AG09319 (cell line): ENCODE data around the gene UBE2O.

Experiments
- DNase-seq: peaks from one replicate; pipeline ENCODE4 v3.0.0-alpha.2; 2010; ENCODE audit warnings: low read depth; ENCODE audit errors: extremely low read depth
- CTCF ChIP-seq: IDR thresholded peaks from 2 replicates; pipeline ENCODE4 v1.5.1; 2011; ENCODE audit warnings: low read depth, mild to moderate bottlenecking, inconsistent platforms, low read length, moderate library complexity

Gene UBE2O

GRCh38 chr17:76452660-76453430 is at the start of gene UBE2O:
TSS of gene UBE2O (minus strand) at chr17:76453152. CDS start at chr17:76453141, 11 bp downstream.
- peak; percentile 56 for TF ChIP-seq CTCF
- no peak for DNase-seq

GRCh38 chr17:76501827-76502307 is 48.9 kb upstream of the UBE2O start:
- TF ChIP-seq CTCF, result no peak
- DNase-seq, result no peak

GRCh38 chr17:76501018-76501826 is 48.3 kb upstream of the UBE2O start, which contains the start of gene RHBDF2:
TSS of gene RHBDF2 (minus strand) at chr17:76501423. CDS start at chr17:76481524, 19,899 bp downstream.
- DNase-seq, result no peak
- TF ChIP-seq CTCF, result no peak

GRCh38 chr17:76500747-76501017 is 47.7 kb upstream of the UBE2O start:
- no peak for TF ChIP-seq CTCF
- no peak for DNase-seq

GRCh38 chr17:76500074-76500746 is 47.3 kb upstream of the UBE2O start:
- no peak for TF ChIP-seq CTCF
- DNase-seq, result no peak

GRCh38 chr17:76499267-76499667 is 46.3 kb upstream of the UBE2O start:
- no peak for DNase-seq
- TF ChIP-seq CTCF, result no peak
